Prostate gland (tissue), 2 donors: Measurements from ENCODE around the gene NRAP.

Experiments
- POLR2A ChIP-seq: fragments of 450-650 bp; IDR thresholded peaks from one replicate; pipeline ENCODE4 v1.6.1; 2016; ENCODE audit warnings: antibody characterized with exemption, mild to moderate bottlenecking
- TF ChIP-seq, protein P1 (sequence below), 4 experiments: fragments of 200-600 bp in 2 of 4; fragments of 450-650 bp in 2 of 4; sonication (generic) in 2 of 4; IDR thresholded peaks; 1 replicate in 3 of 4; 2 replicates in 1 of 4; pipeline ENCODE4 v1.5.1; 2016 to 2019; ENCODE audit warnings: antibody characterized with exemption in 4 of 4, mild to moderate bottlenecking in 2 of 4, moderate library complexity in 2 of 4

DNA sequence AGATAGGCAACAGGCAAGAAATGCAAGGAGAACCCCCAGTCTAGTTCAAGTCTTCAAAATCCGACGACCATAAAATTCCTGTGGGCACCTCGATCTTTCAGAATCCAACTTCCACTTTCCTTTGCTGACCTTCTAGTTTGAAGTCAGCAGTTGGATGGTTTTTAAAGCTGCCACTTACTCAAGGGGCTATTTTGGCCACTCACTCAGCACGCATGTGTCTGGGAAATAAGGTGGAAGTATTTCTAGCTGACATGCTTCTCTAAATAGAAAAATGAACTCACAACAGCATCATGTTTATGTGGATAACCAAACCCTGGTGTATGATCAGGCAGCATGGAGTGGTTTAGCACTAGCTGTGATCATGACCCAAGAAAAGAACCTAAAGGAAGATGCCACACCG lies at the start of gene NRAP:
- TF ChIP-seq, protein P1, sequence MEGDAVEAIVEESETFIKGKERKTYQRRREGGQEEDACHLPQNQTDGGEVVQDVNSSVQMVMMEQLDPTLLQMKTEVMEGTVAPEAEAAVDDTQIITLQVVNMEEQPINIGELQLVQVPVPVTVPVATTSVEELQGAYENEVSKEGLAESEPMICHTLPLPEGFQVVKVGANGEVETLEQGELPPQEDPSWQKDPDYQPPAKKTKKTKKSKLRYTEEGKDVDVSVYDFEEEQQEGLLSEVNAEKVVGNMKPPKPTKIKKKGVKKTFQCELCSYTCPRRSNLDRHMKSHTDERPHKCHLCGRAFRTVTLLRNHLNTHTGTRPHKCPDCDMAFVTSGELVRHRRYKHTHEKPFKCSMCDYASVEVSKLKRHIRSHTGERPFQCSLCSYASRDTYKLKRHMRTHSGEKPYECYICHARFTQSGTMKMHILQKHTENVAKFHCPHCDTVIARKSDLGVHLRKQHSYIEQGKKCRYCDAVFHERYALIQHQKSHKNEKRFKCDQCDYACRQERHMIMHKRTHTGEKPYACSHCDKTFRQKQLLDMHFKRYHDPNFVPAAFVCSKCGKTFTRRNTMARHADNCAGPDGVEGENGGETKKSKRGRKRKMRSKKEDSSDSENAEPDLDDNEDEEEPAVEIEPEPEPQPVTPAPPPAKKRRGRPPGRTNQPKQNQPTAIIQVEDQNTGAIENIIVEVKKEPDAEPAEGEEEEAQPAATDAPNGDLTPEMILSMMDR (IDR thresholded peaks at IDR 0.05) = no peak
- TF ChIP-seq POLR2A = no peak
